HG03280 (cell line): ENCODE data around the gene GRIK4.

Experiments
- ATAC-seq: cut with Tn5 transposase; IDR thresholded peaks from one replicate; pipeline ENCODE4 v1.9.1; 2021; ENCODE audit warnings: mild to moderate bottlenecking, moderate library complexity; ENCODE audit not compliant: unreplicated experiment

GRIK4 gene

GRCh38 chr11:120819437-120820365, 308.2 kb downstream of the GRIK4 start:
- no peak for ATAC-seq

- no peak for ATAC-seq
Observed at GRCh38 chr11:120823159-120823558, 311.6 kb downstream of the GRIK4 start.

GRCh38 chr11:120824242-120824641, 312.7 kb downstream of the GRIK4 start:
- ATAC-seq = no peak

- ATAC-seq = no peak
Observed at GRCh38 chr11:120827198-120827597, 315.6 kb downstream of the GRIK4 start.

- ATAC-seq = no peak
Observed at GRCh38 chr11:120827820-120828219, 316.3 kb downstream of the GRIK4 start.

GRCh38 chr11:120828847-120829246, 317.3 kb downstream of the GRIK4 start:
- no peak for ATAC-seq

GRCh38 chr11:120830085-120830620, 318.6 kb downstream of the GRIK4 start:
- ATAC-seq = no peak

GRCh38 chr11:120832481-120833238, 321.1 kb downstream of the GRIK4 start:
- no peak for ATAC-seq

GRCh38 chr11:120834686-120835210, 323.2 kb downstream of the GRIK4 start:
- ATAC-seq = no peak

GRCh38 chr11:120835601-120836228, 324.2 kb downstream of the GRIK4 start:
- ATAC-seq = peak; percentile 96

- no peak for ATAC-seq
Observed at GRCh38 chr11:120837696-120838095, 326.1 kb downstream of the GRIK4 start.

- no peak for ATAC-seq
Observed at GRCh38 chr11:120839201-120839600, 327.7 kb downstream of the GRIK4 start.

- no peak for ATAC-seq
Observed at GRCh38 chr11:120839846-120840402, 328.4 kb downstream of the GRIK4 start.

- no peak for ATAC-seq
Observed at GRCh38 chr11:120840661-120841060, 329.1 kb downstream of the GRIK4 start.

GRCh38 chr11:120841074-120841473, 329.5 kb downstream of the GRIK4 start:
- ATAC-seq = no peak

- ATAC-seq = no peak
Observed at GRCh38 chr11:120842195-120842594, 330.6 kb downstream of the GRIK4 start.

GRCh38 chr11:120853435-120853834, 341.9 kb downstream of the GRIK4 start:
- ATAC-seq = no peak

- no peak for ATAC-seq
Observed at GRCh38 chr11:120854988-120855387, 343.4 kb downstream of the GRIK4 start.

- ATAC-seq = no peak
Observed at GRCh38 chr11:120857508-120857907, 346.0 kb downstream of the GRIK4 start.

GRCh38 chr11:120858740-120859139, 347.2 kb downstream of the GRIK4 start:
- ATAC-seq = no peak
